NCI-H146 (cell line): ENCODE results near the gene NAV2.
A peak's percentile ranks its signal among the peaks of the same experiment; 100 is the strongest.
"Not testable (repeated sequence)": the region's sequence is repeated elsewhere in the genome, so short reads cannot be mapped to it uniquely, and the experiment has no call there.

ENCODE experiments used
- DNase-seq: peaks from one replicate; lab custom pipeline; 2025; lab: John Stamatoyannopoulos, UW

NAV2 gene

GRCh38 chr11:20118209-20118608 is 405.6 kb downstream of the NAV2 start:
- no peak for DNase-seq

DNA sequence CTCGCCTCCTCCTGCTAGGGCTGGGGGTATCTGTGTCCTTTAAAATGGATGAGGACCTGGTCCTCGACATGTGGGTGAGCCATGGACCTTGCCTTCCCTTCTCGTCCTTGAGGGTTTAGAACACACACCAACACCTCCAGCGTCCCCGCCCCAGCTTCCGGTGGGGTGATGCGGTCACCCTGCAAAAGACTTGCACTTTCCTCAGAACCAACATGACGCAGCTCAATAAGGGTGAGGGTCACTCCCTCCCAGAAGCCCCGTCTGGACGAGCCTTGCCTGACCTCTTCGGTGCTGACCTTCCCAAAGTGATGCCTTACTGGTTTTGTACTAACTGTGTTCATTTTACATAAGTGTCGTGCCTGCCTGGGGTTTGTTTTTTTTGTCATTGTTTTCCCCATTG is 406.7 kb downstream of the NAV2 start:
- DNase-seq = no peak

GRCh38 chr11:20120134-20120925 is 407.7 kb downstream of the NAV2 start:
- DNase-seq = no peak

DNA sequence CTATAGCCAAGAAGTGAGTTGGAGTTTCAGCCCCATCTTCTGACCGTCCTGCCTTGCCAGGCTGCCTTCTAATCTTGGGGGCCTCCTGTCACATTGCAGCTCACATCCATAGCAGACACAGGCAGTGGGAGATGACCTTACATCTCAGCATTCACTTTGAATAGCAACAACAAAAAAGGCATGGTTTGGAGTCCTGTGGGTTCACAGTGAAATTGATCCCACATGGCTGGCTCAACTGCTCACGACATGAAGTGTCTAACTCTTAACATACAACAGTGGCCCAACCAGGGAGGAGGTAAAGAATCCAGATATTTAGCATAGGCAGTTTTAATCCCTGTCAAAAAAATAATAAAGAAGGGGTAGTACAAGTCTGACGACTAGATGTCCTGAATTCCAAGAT is 409.5 kb downstream of the NAV2 start:
- DNase-seq = no peak

- DNase-seq = no peak
These were observed 413.3 kb downstream of the NAV2 start for GRCh38 chr11:20125927-20126326.

- no peak for DNase-seq
These were observed 414.1 kb downstream of the NAV2 start for GRCh38 chr11:20126724-20127123.

DNA sequence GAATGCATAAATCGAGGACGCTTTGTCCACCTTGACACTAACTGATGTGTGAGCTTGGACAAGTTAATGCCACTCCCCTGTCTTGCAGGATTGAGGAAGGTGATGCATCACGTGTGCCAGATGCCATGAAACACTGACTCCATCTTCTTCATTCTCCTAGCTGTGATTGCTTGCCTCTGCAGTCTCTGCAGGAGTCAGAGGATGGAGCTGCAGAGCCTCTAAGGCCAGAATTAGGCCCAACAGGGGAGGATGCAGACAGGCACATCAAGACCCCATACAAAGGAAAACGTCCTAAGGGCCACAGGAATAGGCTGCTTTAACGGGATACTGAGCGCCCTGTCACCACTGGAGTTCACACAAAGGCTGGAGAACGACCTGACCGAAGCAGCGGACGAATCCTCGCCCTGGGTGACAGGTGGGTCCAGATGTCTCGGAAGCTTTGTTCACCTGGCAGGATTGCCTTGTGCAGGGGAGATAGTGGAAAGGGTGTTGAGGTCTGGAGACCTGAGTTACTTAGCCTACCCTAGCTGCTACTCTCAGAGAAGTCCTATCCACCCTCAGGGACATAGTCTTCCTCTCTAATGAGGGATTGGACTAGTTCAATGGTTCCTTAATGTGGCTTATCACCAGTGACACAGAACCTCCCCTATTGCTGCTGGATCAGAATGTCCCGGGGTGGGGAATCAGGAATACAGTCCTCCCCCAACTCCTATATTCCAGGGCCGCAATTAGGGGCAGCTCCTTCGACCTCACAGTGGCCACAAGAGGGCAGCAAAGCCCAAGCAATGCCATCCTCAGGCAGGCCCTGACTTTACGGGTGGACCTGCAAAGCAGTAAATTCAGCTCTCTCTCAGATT is 415.3 kb downstream of the NAV2 start:
- peak; percentile 69 for DNase-seq

DNA sequence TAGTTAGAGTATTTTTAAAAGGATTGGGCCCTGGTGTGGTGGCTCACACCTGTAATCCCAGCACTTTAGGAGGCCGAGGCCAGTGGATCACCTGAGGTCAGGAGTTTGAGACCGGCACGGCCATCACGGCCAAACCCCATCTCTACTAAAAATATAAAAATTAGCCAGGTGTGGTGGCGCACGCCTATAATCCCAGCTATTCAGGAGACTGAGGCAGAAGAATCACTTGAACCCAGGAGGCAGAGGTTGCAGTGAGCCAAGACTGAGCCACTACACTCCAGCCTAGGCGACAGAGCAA is 415.8 kb downstream of the NAV2 start:
- DNase-seq = not testable (repeated sequence)

GRCh38 chr11:20129665-20130064 is 417.0 kb downstream of the NAV2 start:
- DNase-seq = no peak

DNA sequence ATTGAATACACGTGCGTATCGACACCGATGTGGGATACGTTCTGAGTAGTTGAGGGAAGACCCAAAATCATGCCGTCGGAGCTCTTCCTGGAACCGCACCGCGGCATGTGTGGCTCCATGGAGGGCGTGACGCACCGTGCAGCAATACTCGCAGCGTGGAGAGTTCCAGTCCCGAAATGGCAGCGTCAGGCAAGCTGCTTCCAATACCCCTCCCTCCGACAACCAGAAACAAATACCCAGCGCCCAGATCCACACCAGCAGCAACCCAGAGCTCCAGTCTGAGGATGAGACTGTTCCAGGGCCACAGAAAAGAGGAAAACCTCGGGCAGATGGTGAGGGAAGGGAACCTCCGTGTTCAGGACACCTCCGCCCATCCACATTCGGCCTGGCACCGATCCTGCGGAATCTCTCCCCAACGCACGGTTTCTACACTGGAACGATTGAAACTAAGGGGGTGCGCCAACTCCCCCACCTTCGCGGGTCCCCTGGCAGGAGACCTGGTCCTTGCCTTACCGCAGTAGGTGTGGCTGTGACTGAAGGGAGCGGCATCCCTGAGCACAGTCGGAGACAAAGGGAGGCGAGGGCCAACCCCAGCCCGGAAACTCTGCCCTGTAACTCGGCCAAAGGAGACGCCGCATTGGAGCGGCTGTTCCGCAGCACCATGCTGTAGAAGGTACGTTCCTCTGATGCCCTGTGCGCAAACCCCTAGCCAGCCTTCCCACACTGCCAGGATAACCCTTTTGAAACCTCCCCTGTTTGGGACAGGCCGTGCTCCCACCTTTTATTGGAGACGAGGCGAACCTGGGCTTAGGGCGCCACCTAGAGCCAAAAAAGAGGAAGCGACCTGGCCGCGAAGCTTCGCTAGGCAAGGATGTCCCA is 419.4 kb downstream of the NAV2 start:
- no peak for DNase-seq

- DNase-seq = no peak
These were observed 420.0 kb downstream of the NAV2 start for GRCh38 chr11:20132667-20133039.

GRCh38 chr11:20134991-20135736 is 422.5 kb downstream of the NAV2 start:
- DNase-seq = no peak

GRCh38 chr11:20137637-20138036 is 425.0 kb downstream of the NAV2 start:
- no peak for DNase-seq

- DNase-seq = no peak
These were observed 426.1 kb downstream of the NAV2 start for GRCh38 chr11:20138707-20139106.

GRCh38 chr11:20154381-20154780 is 441.7 kb downstream of the NAV2 start:
- DNase-seq = no peak

DNA sequence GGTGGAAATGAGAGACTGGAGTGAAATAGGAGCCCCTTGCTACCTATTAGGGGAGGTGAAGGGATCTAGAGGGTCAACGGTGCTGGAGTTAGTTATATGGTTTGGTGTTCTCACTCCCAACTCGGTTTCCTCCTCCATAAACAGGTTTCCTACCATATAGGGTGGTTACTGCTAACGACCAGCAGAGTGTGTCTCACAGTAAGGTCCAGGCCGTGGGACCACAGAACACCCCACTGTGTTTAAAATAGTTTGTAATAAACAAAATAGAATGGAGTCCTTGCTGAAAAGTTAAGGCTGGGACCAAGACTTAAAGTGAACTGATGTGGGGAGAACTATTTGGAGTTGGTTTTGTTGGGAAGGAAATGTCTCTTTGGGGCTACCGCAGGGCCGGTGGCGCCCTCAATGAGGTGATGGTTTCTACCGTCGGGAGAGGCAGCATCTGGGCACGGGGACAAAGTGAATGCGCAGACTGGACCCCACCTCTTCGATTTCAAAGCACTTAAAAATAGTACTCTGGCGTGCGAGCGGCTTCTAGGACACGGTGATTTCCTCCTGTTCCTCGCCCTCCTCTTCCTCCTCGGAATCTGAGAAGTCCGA is 443.1 kb downstream of the NAV2 start:
- DNase-seq = peak; percentile 26

DNA sequence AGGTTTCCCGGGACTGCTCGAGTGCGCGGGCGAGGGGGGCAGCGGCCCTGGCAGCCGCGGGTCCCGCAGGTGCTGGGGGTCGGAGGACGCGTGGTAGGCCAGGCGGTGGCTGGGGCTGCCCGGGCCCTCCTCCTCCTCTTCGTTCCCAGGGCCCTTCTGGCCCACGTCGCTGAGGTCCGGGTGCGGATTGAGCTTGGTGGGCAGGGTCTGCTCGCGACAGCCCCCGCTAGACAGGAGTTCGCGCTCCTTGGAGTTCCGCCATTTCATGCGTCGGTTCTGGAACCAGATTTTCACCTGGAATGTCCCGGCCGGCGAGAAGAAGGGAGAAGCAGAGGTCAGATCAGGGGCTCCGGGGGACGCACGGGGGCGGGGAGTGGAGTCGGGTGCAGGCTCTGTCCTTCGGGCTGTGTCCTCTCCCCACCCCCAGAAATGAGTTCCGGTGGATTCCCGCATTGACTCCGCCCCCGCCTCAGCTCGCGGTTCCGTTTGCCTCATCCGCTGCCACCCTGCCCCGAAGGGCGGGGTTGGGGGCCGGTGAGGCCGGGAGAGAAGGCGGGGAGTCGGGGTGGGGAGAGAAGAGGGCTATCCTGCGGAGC is 443.7 kb downstream of the NAV2 start:
- peak; percentile 63 for DNase-seq

DNA sequence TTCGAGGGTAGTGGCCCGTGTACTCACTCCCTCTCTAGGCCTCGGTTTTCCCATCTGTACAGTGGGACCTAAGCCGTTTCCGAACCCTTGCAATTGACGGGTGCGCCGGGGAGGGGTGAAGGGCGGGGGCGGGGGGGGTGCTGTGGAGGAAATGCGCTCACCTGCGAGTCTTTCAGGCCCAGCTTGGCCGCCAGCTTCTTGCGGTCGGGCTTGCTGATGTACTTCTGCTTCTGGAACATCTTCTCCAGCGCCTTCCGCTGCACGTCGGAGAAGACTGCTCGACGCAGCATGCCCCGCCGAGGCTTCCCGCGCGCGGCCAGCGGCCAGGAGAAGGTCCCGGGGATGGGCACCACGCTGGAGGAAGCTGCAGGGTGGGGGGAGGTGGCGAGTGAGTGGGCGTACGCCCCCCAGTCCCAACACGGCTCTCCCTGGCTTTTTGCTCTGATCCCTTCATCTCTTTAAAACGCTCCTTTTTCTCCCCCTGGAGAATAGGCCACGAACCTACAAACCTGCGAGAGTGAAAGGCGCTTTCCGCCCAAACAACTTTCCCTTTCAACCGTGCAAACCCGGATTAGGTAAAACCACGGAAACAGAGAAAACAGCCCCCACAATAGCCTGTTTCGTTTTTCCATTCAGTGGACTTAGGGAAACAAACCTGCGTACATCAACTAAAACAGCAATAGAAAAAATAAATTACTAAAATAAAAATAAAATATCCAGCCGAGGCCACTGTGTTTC is 444.4 kb downstream of the NAV2 start:
- DNase-seq = no peak

- DNase-seq = no peak
These were observed 445.1 kb downstream of the NAV2 start for GRCh38 chr11:20157728-20158127.

DNA sequence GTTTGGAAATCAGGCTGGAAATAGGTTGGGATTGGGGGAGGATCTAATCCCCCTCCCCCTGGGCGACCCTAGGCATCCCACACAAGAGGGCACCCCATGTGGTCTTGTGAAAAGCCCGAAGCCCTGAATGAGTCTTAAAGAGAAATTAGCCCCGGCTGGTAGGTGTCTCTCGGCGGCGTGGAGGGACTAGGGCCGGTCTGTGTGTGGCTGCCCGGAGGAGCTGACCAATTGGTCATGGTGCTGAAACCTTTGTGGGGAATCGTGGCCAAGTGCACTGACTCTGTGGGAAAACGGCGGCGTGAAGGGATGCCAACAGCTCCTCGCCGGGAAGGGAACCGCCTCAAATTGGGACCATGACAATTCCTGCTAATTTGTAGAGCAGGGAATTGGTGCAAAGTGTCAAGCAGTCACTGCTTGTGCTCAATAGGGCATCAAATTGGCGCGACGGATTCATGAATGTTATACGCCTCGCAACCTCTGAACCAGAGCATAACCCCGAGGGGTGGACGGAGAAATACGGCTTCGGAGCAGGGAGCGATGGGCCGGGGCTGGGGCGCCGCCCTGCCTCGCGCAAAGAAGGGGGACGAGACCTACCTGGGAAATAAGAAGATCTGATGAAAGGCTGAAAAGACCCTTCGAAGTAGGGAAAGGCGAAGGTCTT is 446.1 kb downstream of the NAV2 start:
- DNase-seq = peak; percentile 23
